Small intestine (tissue), 7 donors: ENCODE measurements around the gene TTLL7. TPM values are rescaled to one million over a fixed set of nuclear protein-coding genes. Genes with fewer than 3 reads are reported as not detected.
A peak's percentile ranks its signal among the peaks of the same experiment; 100 is the strongest.

Experiments
- DNase-seq, 2 donors: peaks; one replicate each; pipeline versions ENCODE4 v3.0.0 to v3.0.0-alpha.2; 2013
- FAIRE-seq: peaks from 2 replicates; lab custom pipeline; 2012; peaks lifted over from hg19 to GRCh38; lab: Jason Lieb, UNC
- H3K27ac ChIP-seq, 3 donors: one replicate each; pipeline ENCODE4 v1.5.1; 2013; ENCODE audit warnings: low read length in 2 of 3, mild to moderate bottlenecking in 2 of 3, control low read depth in 1 of 3, inconsistent platforms in 1 of 3, low read depth in 1 of 3, moderate library complexity in 1 of 3
- H3K27me3 ChIP-seq, 3 donors: one replicate each; pipeline ENCODE4 v1.6.1; 2013; ENCODE audit warnings: low read length in 3 of 3, inconsistent platforms in 1 of 3; ENCODE audit not compliant: control insufficient read depth in 3 of 3, insufficient read depth in 3 of 3
- H3K36me3 ChIP-seq, 3 donors: one replicate each; pipeline ENCODE4 v1.6.1; 2013; ENCODE audit warnings: low read length in 3 of 3, inconsistent platforms in 1 of 3, low read depth in 1 of 3, mild to moderate bottlenecking in 1 of 3, moderate library complexity in 1 of 3; ENCODE audit not compliant: control insufficient read depth in 3 of 3, insufficient read depth in 2 of 3
- H3K4me1 ChIP-seq, 3 donors: one replicate each; pipeline ENCODE4 v1.6.1; 2013; ENCODE audit warnings: low read length in 2 of 3, inconsistent platforms in 1 of 3, low read depth in 1 of 3, mild to moderate bottlenecking in 1 of 3, moderate library complexity in 1 of 3; ENCODE audit not compliant: control insufficient read depth in 3 of 3, insufficient read depth in 2 of 3
- H3K4me3 ChIP-seq, 3 donors: one replicate each; pipeline ENCODE4 v1.5.1; 2013; ENCODE audit warnings: low read length in 3 of 3, control low read depth in 1 of 3, inconsistent platforms in 1 of 3, low read depth in 1 of 3, mild to moderate bottlenecking in 1 of 3, moderate library complexity in 1 of 3
- H3K9me3 ChIP-seq, 2 donors: one replicate each; pipeline ENCODE4 v1.6.1; 2013; ENCODE audit warnings: low read depth in 1 of 2, low read length in 1 of 2; ENCODE audit not compliant: control insufficient read depth in 2 of 2, insufficient read depth in 1 of 2
- WGBS, 3 donors: extraction: QIAGEN DNeasy Blood & Tissue Kit; methylation state at CpG; one replicate each; pipeline ENCODE4 v1.1.7; 2013; 5-methylcytosine and 5-hydroxymethylcytosine counted together
- polyA plus RNA-seq, 4 donors: library from polyadenylated mRNA; stranded (reverse) in 3 of 4; unstranded in 1 of 4; fragments of 200-250 nt in 3 of 4; fragments of 120-200 nt in 1 of 4; gene quantifications; one replicate each; pipeline versions ENCODE4 v1.2.1 to v1.2.3, GENCODE V29; 2013
- donor health status: healthy with polysubstance abuse.
- donor health status: control.
- donor health status: control.
- donor health status: Bipolar disorder and iron deficiency.
- donor health status: healthy.

The TTLL7 gene
- polyA plus RNA-seq, 4 donors: 0.54 to 1.8 (median 1.6) TPM; not detected in 1

GRCh38 chr1:83850834-83851233, 148.1 kb downstream of the TTLL7 start:
- 30 to 75% (median 33%) methylated on average over 3 of the region's 3 CpGs for WGBS, 3 donors
- H3K36me3 ChIP-seq: no peaks in the 10 kb centered on the region
- H3K4me3 ChIP-seq: no peak overlapping the region
- DNase-seq (peak; percentile 81 to 93), FAIRE-seq (no peak)
- peaks cover 0 to 19% (median 2%) of the 10 kb centered on the region in 3 donors for H3K4me1 ChIP-seq
- no peaks in the 10 kb centered on the region for H3K9me3 ChIP-seq
- peak overlapping the region; percentile 52 to 74 (median 70) for H3K27ac ChIP-seq
- H3K27me3 ChIP-seq: no peaks in the 10 kb centered on the region

GRCh38 chr1:83849191-83850061, 149.5 kb downstream of the TTLL7 start:
- H3K27ac ChIP-seq: no peak overlapping the region
- FAIRE-seq (no peak), DNase-seq (no peak)
- no peaks in the 10 kb centered on the region for H3K9me3 ChIP-seq
- no peaks in the 10 kb centered on the region for H3K27me3 ChIP-seq
- no peak overlapping the region for H3K4me3 ChIP-seq
- H3K4me1 ChIP-seq: peaks cover 0 to 21% (median 5%) of the 10 kb centered on the region in 3 donors
- 84 to 95% (median 92%) methylated on average over 3 of the region's 3 CpGs for WGBS, 3 donors
- no peaks in the 10 kb centered on the region for H3K36me3 ChIP-seq

- Histone ChIP-seq H3K27ac (peak overlapping the region in 1 of 3 donors; percentile 45), H3K36me3 (no peaks in the 10 kb centered on the region), H3K4me3 (no peak overlapping the region), H3K4me1 (peaks cover 0 to 20% (median 5%) of the 10 kb centered on the region in 3 donors), H3K9me3 (no peaks in the 10 kb centered on the region), H3K27me3 (no peaks in the 10 kb centered on the region)
- DNase-seq (peak in 1 of 2 donors; percentile 14), FAIRE-seq (no peak)
- WGBS, 3 donors: 33 to 55% (median 35%) methylated on average over 1 of the region's 1 CpG
Measured at GRCh38 chr1:83846138-83846537, 152.8 kb downstream of the TTLL7 start.

- no peaks in the 10 kb centered on the region for H3K9me3 ChIP-seq
- H3K27ac ChIP-seq: peak overlapping the region in 1 of 3 donors; percentile 45
- no peaks in the 10 kb centered on the region for H3K36me3 ChIP-seq
- 39 to 50% (median 40%) methylated on average over 4 of the region's 4 CpGs for WGBS, 3 donors
- H3K4me3 ChIP-seq: no peak overlapping the region
- DNase-seq (peak; percentile 75 to 78), FAIRE-seq (no peak)
- no peaks in the 10 kb centered on the region for H3K27me3 ChIP-seq
- H3K4me1 ChIP-seq: peaks cover 0 to 16% (median 3%) of the 10 kb centered on the region in 3 donors
Measured at GRCh38 chr1:83845437-83846071, 153.4 kb downstream of the TTLL7 start.

DNA sequence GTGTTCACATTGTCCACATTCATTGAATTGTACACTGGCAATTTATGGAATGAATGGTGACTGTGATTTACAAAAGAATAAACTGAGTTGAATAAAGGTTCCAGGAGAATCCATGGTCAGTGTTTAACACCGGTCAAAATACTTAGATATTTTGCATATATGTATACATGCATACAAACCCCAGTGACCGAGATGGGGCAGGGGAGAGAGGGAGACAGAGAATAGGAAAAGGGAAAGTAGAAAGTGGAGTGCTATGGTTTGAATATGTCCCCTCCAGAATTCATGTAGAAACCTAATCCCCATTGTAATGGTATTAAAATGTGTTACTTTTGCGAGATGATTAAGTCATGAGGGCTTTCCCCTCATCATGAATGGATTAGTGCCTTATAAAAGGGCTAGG, 154.4 kb downstream of the TTLL7 start:
- no peaks in the 10 kb centered on the region for H3K27me3 ChIP-seq
- 87 to 95% (median 88%) methylated on average over 3 of the region's 3 CpGs for WGBS, 3 donors
- H3K36me3 ChIP-seq: no peaks in the 10 kb centered on the region
- H3K27ac ChIP-seq: no peak overlapping the region
- no peak for DNase-seq
- H3K9me3 ChIP-seq: no peaks in the 10 kb centered on the region
- H3K4me3 ChIP-seq: no peak overlapping the region
- no peak for FAIRE-seq
- H3K4me1 ChIP-seq: peaks cover 0 to 14% (median 3%) of the 10 kb centered on the region in 3 donors

DNA sequence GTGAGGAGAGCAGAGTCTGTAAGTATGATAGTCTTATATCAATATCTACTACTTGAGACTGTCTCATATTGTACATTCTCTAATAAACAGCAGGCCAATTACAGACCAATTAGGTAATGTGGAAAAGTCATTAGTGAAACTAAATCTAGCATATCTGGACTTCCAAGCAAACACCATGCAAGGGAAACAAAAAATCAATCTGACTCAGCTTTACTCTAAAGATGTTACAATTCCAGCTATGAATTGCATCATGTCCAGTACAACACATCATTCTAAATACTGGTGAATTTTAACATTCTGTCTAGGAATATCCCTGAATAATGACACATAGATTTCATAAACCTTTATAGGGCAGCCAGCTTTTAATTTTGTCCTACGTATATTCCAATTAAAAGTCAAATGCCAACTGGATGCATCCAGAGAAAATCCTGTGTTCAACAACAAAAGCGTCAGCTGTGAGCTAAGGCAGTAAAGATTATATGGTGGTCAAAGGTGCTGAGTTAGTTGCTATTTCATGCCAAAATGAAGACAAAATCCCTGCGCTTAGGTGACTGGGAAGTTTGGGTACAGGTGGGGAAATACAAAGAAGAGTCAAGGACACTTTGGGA, 159.3 kb downstream of the TTLL7 start:
- no peak overlapping the region for H3K4me3 ChIP-seq
- no peaks in the 10 kb centered on the region for H3K27me3 ChIP-seq
- H3K9me3 ChIP-seq: no peaks in the 10 kb centered on the region
- FAIRE-seq (no peak), DNase-seq (no peak)
- no peaks in the 10 kb centered on the region for H3K36me3 ChIP-seq
- no peak overlapping the region for H3K27ac ChIP-seq
- no peaks in the 10 kb centered on the region for H3K4me1 ChIP-seq
- WGBS, 3 donors: 88 to 94% (median 93%) methylated on average over 3 of the region's 3 CpGs

DNA sequence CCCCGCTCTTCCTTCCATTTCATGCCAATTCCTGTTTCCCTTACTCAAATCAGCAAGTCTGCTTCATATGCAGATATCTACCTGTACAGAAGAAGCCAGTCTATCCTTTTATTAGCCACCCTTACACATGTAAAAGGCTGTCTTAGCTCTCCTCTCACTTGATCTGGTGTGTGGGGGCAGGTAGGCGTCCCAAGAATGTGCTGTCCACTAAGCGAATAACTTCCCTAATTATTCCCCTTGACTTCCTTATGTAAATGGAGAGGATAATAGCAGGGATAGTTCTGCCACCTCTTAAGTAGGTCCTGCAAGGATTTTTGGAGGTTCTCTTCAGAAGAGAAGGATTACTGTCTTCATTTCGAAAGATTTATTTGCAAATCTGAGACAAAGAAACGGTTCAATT, 160.4 kb downstream of the TTLL7 start:
- FAIRE-seq: no peak
- WGBS, 3 donors: 71 to 91% (median 87%) methylated on average over 5 of the region's 5 CpGs
- Histone ChIP-seq H3K4me1 (no peaks in the 10 kb centered on the region), H3K27ac (no peak overlapping the region), H3K9me3 (no peaks in the 10 kb centered on the region), H3K27me3 (no peaks in the 10 kb centered on the region), H3K36me3 (no peaks in the 10 kb centered on the region), H3K4me3 (no peak overlapping the region)
- DNase-seq: no peak

DNA sequence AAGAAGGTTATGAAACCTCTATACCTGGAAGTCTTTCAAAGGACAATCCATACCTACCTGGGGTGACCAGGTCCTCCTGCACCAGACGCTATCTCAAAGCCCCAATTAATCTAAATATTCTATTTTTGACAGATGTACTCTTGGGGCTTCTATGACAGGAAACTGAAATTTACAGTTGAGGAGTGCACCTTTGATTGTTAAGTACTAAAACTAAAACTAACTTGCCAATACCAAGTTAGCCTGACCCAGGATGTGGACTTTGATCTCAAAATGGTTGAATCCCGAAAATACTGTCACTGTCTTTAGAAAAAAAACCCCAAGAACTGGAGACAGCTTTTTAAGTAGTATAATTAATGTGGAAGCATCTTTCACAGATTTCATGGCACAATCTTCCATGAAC, 162.4 kb downstream of the TTLL7 start:
- Histone ChIP-seq H3K27me3 (no peaks in the 10 kb centered on the region), H3K27ac (no peak overlapping the region), H3K4me1 (no peaks in the 10 kb centered on the region), H3K36me3 (no peaks in the 10 kb centered on the region), H3K9me3 (no peaks in the 10 kb centered on the region), H3K4me3 (no peak overlapping the region)
- FAIRE-seq (no peak), DNase-seq (no peak)
- 73 to 76% (median 75%) methylated on average over 2 of the region's 2 CpGs for WGBS, 3 donors
